Measurements from ENCODE around the gene RAD51AP2. TPM values are rescaled to one million over a fixed set of nuclear protein-coding genes. Genes with fewer than 3 reads are reported as not detected.

RAD51AP2 gene
- total and polyA plus RNA-seq, 2 of the 13 experiments (the other 11 are each of a cell fraction or from before 2014, with no cell fraction given): 0.11 to 0.12 TPM

DNA sequence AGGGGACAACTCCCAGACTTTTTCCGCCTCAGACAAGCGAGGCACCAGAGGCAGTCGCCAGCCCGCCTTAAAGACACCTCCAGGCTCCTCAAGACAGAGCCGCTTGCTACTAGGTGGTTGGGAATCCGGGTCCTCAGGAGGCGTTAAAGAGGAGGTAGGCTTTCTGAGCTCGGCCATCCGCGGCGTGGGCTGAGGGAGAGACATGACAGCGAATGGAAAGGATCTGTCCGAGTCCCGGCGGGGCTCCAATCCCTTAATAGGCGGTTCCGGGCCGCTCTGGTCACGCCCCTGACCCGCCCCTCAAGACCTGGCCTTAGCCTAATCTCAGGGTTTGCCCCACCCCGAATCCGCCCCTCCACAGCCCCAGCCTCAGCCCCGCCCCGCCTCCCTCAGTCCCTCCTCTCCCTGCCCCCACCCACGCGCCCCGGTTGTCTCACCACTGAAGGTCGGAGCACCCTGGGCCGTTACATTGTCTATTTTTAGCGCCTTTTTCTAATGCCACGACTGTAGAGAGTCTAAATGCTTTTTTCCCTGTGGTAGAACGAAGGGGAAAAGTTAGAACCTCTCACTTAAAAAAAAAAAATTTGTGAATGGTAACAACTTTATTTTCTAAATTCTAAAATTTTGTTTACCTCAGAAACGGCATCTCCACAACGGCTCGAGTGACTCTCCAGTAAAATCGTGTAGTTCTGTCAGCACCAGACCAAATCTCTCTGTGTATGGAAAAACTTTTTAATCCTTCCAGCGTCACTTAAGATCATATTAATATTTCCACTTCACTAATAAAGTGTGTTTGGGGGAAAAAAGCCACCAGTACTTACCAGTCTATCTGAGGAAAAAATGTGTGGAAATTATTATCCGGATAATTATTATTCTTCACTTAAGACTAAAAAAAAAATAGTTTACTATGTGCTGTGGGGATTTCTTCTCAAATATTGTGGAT is at the start of gene RAD51AP2 (continued):
- TF ChIP-seq, protein P1, sequence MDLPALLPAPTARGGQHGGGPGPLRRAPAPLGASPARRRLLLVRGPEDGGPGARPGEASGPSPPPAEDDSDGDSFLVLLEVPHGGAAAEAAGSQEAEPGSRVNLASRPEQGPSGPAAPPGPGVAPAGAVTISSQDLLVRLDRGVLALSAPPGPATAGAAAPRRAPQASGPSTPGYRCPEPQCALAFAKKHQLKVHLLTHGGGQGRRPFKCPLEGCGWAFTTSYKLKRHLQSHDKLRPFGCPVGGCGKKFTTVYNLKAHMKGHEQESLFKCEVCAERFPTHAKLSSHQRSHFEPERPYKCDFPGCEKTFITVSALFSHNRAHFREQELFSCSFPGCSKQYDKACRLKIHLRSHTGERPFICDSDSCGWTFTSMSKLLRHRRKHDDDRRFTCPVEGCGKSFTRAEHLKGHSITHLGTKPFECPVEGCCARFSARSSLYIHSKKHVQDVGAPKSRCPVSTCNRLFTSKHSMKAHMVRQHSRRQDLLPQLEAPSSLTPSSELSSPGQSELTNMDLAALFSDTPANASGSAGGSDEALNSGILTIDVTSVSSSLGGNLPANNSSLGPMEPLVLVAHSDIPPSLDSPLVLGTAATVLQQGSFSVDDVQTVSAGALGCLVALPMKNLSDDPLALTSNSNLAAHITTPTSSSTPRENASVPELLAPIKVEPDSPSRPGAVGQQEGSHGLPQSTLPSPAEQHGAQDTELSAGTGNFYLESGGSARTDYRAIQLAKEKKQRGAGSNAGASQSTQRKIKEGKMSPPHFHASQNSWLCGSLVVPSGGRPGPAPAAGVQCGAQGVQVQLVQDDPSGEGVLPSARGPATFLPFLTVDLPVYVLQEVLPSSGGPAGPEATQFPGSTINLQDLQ (CRISPR knock-in tag; IDR thresholded peaks at IDR 0.05): no peak
- TF ChIP-seq, protein P2, sequence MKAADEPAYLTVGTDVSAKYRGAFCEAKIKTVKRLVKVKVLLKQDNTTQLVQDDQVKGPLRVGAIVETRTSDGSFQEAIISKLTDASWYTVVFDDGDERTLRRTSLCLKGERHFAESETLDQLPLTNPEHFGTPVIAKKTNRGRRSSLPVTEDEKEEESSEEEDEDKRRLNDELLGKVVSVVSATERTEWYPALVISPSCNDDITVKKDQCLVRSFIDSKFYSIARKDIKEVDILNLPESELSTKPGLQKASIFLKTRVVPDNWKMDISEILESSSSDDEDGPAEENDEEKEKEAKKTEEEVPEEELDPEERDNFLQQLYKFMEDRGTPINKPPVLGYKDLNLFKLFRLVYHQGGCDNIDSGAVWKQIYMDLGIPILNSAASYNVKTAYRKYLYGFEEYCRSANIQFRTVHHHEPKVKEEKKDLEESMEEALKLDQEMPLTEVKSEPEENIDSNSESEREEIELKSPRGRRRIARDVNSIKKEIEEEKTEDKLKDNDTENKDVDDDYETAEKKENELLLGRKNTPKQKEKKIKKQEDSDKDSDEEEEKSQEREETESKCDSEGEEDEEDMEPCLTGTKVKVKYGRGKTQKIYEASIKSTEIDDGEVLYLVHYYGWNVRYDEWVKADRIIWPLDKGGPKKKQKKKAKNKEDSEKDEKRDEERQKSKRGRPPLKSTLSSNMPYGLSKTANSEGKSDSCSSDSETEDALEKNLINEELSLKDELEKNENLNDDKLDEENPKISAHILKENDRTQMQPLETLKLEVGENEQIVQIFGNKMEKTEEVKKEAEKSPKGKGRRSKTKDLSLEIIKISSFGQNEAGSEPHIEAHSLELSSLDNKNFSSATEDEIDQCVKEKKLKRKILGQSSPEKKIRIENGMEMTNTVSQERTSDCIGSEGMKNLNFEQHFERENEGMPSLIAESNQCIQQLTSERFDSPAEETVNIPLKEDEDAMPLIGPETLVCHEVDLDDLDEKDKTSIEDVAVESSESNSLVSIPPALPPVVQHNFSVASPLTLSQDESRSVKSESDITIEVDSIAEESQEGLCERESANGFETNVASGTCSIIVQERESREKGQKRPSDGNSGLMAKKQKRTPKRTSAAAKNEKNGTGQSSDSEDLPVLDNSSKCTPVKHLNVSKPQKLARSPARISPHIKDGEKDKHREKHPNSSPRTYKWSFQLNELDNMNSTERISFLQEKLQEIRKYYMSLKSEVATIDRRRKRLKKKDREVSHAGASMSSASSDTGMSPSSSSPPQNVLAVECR (CRISPR knock-in tag; IDR thresholded peaks at IDR 0.05; ENCODE audit: borderline replicate concordance): peak; percentile 59
- TF ChIP-seq RFX1 (IDR thresholded peaks at IDR 0.05) (no peak), NFYC (CRISPR knock-in tag; IDR thresholded peaks at IDR 0.05) (peak; percentile 20; the same call in 1 of the 2 replicates), POGZ (CRISPR knock-in tag; IDR thresholded peaks at IDR 0.05) (0 out of 2 replicates have a peak, but pooled peaks have one; percentile 26), GABPA (IDR thresholded peaks at IDR 0.05; ENCODE audit: low read depth, low read length) (no peak), GABPA (CRISPR knock-in tag; IDR thresholded peaks at IDR 0.05; ENCODE audit: low read depth) (no peak), ZFP82 (CRISPR knock-in tag; IDR thresholded peaks at IDR 0.05; ENCODE audit: borderline replicate concordance) (peak; percentile 45; the same call in 1 of the 2 replicates), DR1 (CRISPR knock-in tag; IDR thresholded peaks at IDR 0.05) (no peak), HMGA1 (CRISPR knock-in tag; conservative IDR thresholded peaks at IDR 0.05) (no peak), ZFP62 (CRISPR knock-in tag; IDR thresholded peaks at IDR 0.05) (no peak), AGO1 (IDR thresholded peaks at IDR 0.05; ENCODE audit: low read depth, low read length, poor library complexity, severe bottlenecking) (no peak)
- TF ChIP-seq, protein P3, sequence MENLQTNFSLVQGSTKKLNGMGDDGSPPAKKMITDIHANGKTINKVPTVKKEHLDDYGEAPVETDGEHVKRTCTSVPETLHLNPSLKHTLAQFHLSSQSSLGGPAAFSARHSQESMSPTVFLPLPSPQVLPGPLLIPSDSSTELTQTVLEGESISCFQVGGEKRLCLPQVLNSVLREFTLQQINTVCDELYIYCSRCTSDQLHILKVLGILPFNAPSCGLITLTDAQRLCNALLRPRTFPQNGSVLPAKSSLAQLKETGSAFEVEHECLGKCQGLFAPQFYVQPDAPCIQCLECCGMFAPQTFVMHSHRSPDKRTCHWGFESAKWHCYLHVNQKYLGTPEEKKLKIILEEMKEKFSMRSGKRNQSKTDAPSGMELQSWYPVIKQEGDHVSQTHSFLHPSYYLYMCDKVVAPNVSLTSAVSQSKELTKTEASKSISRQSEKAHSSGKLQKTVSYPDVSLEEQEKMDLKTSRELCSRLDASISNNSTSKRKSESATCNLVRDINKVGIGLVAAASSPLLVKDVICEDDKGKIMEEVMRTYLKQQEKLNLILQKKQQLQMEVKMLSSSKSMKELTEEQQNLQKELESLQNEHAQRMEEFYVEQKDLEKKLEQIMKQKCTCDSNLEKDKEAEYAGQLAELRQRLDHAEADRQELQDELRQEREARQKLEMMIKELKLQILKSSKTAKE (CRISPR knock-in tag; IDR thresholded peaks at IDR 0.05; ENCODE audit: borderline replicate concordance): no peak
- TF ChIP-seq, protein P4, sequence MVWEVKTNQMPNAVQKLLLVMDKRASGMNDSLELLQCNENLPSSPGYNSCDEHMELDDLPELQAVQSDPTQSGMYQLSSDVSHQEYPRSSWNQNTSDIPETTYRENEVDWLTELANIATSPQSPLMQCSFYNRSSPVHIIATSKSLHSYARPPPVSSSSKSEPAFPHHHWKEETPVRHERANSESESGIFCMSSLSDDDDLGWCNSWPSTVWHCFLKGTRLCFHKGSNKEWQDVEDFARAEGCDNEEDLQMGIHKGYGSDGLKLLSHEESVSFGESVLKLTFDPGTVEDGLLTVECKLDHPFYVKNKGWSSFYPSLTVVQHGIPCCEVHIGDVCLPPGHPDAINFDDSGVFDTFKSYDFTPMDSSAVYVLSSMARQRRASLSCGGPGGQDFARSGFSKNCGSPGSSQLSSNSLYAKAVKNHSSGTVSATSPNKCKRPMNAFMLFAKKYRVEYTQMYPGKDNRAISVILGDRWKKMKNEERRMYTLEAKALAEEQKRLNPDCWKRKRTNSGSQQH (CRISPR knock-in tag; IDR thresholded peaks at IDR 0.05; ENCODE audit: low read depth): no peak; the same call in 1 of the 2 replicates
- TF ChIP-seq, protein P5, sequence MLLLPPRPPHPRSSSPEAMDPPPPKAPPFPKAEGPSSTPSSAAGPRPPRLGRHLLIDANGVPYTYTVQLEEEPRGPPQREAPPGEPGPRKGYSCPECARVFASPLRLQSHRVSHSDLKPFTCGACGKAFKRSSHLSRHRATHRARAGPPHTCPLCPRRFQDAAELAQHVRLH (CRISPR knock-in tag; IDR thresholded peaks at IDR 0.05; ENCODE audit: borderline replicate concordance, low read depth): no peak
- TF ChIP-seq, protein P6, sequence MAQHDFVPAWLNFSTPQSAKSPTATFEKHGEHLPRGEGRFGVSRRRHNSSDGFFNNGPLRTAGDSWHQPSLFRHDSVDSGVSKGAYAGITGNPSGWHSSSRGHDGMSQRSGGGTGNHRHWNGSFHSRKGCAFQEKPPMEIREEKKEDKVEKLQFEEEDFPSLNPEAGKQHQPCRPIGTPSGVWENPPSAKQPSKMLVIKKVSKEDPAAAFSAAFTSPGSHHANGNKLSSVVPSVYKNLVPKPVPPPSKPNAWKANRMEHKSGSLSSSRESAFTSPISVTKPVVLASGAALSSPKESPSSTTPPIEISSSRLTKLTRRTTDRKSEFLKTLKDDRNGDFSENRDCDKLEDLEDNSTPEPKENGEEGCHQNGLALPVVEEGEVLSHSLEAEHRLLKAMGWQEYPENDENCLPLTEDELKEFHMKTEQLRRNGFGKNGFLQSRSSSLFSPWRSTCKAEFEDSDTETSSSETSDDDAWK (CRISPR knock-in tag; IDR thresholded peaks at IDR 0.05): no peak

Data from HepG2 (cell line).